ENCODE data around the gene DDOST.

DDOST gene

DNA sequence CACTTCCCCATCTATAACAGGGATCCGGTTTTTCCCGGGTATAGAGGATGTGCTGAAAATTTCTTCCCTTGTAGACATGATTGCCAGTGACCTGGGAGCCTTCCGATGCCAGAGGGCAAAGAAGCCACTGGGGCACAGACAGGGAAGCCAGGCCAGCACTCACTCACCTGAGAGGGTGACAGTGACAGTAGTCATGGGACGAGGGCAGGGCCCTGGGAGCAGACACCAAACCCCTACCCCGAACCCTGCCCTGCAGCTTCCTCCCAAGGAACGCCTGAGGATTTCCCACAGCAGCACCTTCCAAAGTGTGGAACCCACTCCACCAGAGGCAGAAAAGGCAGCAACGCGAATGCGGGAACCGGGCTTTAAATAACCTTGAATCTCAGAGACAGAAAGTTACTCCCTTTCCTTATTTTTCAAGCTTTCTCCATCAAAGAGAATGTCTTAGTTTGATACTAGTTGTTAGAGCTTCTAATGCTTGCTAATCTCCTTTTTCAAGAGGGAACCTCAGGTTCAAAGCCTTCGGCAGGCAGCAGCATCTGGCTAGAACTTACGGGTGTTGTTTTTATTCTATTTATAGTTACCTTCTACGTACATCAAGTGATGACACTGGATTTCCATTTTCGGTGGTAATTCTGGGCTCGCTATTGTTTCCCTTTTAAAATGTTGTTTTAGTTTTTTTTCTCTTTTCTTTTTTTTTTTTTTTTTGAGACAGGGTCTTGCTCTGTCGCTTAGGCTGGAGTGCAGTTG lies 2.8 kb downstream of the DDOST start:
- no peak for DNase-seq

- no peak for DNase-seq
Measured at GRCh38 chr1:20657024-20657423, 4.1 kb downstream of the DDOST start.

GRCh38 chr1:20654104-20654690 lies 7.0 kb downstream of the DDOST start:
- no peak for DNase-seq

GRCh38 chr1:20652300-20652699 lies 8.9 kb downstream of the DDOST start:
- DNase-seq, result no peak

- DNase-seq, result no peak
Measured at GRCh38 chr1:20648946-20649345, 12.2 kb downstream of the DDOST start.

DNA sequence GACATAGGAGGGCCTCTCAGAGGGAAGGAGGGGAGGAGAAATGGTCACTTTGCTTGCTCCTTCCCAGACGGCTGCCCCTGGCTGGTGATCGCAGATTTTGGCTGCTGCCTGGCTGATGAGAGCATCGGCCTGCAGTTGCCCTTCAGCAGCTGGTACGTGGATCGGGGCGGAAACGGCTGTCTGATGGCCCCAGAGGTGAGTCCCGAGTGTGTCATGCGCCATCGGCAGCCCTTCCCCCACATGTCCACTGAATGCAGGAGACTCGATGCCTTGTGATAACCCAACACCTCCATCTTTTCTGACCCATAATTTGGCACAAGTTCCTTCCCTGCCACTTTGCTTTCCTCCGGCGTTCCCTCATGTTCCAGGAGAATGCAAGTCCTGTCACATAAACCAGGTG lies 12.7 kb downstream of the DDOST start:
- DNase-seq, result no peak

DNA sequence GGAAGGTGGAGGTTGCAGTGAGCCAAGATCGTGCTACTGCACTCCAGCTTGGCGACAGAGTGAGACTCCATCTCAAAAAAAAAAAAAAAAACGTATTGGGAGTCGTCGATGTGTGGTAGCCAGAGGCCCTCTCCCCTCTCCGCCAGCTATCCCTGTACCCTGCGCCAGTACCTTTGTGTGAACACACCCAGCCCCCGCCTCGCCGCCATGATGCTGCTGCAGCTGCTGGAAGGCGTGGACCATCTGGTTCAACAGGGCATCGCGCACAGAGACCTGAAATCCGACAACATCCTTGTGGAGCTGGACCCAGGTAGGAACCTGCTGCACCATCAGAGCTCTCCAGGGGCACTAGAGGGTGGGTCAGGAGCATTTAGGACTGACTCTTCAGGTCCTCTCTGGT lies 15.8 kb downstream of the DDOST start:
- no peak for DNase-seq

DNA sequence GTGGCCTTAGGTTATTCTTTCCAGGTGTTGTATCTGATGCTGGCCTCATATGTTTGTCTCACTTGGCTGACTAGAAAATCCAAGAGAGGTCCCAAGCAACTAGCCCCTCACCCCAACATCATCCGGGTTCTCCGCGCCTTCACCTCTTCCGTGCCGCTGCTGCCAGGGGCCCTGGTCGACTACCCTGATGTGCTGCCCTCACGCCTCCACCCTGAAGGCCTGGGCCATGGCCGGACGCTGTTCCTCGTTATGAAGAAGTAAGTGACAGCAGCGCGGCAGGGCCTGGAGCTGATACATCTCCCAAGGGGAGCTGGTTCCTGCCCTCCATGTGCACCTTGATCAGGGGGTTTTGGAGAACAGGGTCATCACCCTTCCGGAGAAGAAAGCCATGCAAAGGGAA lies 16.8 kb downstream of the DDOST start:
- DNase-seq, result no peak

GRCh38 chr1:20643080-20643479 lies 18.1 kb downstream of the DDOST start:
- no peak for DNase-seq

- no peak for DNase-seq
Measured at GRCh38 chr1:20641975-20642374, 19.2 kb downstream of the DDOST start.

DNA sequence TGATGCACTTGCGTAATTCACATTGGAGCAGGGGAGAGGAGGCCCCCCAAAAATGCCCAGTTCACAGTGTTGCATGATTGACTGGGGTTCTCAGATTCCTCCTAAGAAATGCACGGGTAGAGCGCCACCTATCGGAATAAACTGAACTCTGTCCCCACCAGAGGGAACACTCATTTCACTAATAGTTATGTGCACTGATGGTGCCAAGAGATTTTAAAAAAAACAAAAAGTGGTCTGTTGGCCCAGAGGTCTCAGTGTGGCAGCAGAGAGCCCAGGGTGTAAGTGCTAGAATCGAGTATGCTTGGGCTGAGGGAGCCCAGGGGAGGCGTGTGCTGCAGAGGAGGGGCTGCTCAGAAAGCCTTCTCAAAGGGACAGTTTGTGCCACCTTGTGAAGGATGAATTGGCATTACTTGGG lies 21.0 kb downstream of the DDOST start:
- DNase-seq, result peak; percentile 31

DNA sequence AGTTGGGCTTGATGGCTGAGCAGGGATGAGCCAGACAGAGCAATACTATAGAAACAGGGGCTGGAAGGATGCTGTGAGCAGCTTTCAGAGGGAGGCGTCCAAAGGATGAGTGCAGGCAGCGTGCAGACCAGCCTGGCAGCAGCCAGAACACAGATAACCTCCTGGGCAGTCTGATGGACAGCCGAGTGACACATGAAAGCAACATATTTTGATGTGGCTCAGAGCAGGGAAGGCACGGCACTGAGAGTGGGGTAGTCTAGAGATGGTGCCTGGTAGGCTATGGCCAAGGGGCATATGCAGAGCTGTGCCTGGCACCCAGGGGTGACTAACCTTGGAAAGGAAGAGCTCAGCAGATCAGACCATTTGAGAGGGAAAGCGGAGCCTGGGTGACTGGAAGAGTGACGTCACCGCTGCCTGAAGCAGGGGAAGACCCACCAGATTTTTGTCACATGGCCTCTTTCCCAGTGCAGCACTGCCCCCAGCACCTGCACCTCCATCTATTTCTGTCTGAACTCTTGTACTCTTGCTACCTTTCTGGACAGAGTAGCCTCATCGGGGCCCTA lies 24.3 kb downstream of the DDOST start:
- DNase-seq, result no peak

DNA sequence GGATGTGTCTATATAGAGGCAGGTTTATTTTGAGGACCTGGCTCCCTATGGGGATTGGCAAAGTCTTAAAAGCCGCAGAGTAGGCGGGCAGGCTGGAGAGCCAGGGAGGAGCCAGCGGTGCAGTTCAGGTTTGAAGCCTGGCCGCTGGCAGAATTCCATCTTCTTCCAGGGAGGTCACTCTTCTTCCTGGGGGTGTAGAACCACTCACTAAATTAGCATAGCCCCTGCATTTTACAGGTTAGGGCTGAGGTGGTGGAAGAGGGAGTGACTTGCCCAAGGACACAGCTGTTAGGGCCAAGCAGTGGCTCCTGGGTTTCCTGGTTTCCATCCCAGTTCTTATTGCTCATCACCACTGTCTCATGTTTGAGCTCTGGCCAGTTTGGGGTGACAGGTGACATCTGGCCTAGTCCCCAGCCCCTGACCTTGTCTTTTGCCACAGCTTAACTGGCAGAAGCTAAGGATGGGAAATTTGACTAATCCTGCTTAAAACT lies 26.5 kb downstream of the DDOST start:
- DNase-seq, result no peak

DNA sequence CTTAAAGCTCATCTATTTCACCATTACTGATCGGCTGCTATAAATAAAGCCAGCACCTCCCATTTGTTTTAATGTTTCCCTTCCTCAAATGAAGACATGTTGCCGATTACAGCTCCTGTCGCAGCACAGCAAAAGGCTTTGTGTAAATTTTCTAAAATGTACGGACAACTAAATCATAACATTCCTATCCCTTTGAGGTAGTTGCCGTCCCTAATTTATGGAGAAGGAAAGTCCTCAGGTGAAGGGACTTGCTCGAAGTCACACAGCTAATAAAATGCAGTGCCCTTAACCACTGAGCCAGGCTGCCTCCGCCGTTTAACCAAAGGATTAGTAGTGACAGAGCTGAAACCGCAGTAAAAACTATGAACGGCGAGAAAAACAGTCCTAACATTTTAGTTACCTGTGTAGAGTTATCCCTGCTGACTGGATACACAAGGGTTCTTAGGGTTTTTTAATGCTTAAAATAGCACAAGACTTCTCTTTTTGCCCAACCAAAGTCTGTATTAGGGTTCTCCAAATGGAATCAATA lies 27.0 kb downstream of the DDOST start:
- no peak for DNase-seq

DNA sequence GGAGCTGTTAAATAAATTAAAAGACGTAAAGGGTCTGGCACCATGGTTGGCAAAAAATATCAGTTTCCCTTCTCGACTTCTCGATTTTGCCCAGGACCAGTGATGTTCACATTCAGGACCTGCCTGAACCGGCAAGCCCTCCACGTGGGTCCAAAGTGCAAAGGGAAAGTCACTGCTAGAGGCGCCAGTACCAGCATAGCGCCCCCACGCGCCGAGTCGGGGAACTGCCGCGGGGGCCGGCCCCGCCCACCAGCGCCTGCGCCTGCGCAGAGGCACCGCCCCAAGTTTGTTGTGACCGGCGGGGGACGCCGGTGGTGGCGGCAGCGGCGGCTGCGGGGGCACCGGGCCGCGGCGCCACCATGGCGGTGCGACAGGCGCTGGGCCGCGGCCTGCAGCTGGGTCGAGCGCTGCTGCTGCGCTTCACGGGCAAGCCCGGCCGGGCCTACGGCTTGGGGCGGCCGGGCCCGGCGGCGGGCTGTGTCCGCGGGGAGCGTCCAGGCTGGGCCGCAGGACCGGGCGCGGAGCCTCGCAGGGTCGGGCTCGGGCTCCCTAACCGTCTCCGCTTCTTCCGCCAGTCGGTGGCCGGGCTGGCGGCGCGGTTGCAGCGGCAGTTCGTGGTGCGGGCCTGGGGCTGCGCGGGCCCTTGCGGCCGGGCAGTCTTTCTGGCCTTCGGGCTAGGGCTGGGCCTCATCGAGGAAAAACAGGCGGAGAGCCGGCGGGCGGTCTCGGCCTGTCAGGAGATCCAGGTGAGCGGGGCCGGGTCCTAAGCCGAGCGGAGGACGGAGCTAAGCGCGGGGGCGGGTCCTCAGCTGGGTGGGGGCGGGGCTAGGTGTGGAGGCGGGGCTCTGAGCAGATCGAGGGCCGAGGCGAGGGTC lies 27.7 kb downstream of the DDOST start, which contains the start of gene PINK1:
Gene PINK1, plus strand, starts transcription at position 269 of the 875 bp plus-strand sequence. Its CDS starts 91 bp downstream, at position 360.
- peak; percentile 33 for DNase-seq

DNA sequence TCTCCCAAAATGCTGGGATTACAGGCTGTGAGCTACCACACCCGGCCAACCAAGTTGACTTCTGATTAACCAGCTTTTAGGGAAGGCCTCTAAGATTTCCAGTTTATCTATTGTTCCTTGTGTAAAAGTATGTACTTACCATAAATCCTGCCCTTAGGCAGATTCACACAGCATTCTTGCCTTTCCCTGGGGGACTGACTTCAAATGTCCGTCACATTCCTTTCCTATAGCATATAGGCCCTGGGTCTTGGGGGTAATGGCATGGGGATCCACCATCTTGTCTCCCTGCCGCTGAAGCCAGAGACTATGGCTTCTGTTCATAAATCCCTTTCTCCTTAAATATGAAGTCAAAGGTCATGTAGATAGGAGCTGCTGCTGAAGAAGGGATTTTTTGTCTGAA lies 28.8 kb downstream of the DDOST start:
- DNase-seq, result no peak

GRCh38 chr1:20630729-20631128 lies 30.4 kb downstream of the DDOST start:
- no peak for DNase-seq

DNA sequence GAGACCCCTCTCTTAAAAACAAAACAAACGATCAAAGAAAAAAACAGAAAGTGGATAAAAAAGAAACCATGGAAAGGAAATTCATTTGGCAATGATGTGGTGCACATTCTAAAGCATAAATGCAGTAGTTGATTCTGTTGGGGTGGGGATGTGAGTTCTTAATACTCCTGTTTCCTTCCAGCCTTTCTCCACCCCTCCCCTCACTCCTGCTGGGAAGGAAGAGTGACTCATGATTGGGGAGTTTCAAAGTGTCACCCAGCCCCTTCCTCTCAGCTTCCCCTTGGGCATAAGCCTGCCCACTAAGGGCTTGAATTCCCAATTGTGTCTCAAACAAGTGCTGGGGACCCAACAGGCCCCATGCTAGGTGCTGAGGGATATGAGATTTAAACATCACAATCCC lies 34.6 kb downstream of the DDOST start:
- no peak for DNase-seq

DNA sequence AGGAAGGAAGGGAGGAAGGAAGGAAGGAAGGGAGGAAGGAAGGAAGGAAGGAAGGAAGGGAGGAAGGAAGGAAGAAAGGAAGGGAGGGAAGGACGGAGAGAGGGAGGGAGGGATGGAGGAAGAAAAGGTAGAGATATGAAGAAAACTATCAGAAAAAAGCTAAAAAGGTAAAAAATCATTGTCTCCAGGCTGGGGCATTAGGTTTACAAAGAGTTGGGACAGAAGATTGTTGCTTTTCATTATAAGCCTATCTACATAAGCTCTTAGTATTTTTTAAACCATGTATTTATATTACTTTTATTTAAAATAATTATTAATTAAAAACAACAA lies 35.1 kb downstream of the DDOST start:
- DNase-seq, result no peak

DNA sequence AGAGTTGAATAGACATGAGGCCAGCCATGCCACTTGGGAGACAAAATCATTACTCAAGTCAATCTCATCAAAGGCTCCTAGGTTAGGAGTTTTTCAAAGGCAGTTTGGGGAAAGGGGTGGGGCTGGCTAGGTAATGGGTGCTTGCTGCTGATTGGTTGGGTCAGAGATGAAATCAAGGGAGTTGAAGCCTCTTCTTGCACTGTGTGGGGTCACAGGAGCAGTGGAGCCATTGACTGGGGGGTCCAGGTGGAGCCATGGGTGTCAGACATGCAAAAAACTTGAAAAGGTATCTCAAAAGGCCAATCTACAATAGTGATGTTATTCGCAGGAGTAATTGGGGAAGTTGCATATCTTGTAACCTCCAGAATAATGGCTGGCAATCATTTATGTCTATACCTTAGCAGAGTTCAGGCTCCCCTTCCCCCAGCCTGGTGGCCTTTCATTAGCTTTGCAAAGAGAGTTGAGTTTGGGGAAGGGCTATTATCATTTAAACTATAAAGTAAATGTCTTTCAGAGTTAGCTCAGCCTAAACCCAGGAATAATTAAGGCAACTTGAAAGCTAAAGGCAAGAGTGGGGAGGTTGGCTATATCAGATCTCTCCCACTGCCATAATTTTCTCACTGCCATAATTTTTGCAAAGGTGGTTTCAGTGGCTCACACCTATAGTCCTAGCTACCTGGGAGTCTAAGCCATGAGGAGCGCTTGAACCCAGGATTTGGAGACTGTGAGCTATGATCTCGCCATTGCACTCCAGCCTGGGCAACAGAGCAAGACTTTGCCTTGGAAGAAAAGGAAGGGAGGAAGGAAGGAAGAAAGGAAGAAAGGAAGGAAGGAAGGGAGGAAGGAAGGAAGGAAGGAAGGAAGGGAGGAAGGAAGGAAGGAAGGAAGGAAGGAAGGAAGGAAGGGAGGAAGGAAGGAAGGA lies 35.7 kb downstream of the DDOST start:
- no peak for DNase-seq

DNA sequence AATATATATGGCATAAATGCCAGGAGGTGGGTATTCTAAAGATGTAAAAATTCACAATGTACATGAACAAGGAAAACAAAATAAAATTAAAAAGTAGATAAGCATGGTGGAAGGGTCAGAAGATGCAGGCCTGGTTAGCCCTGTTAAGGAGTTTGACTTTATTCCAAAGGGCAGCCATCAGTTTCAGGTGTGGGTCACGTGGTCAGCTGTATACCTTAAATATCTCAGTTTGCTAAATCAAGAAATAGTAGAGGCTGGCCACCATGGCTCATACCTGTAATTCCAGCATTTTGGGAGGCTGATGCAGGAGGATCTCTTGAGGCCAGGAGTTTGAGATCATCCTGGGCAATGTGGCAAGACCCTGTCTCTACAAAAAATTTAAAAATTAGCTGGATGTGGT lies 36.5 kb downstream of the DDOST start:
- DNase-seq, result no peak

- no peak for DNase-seq
Measured at GRCh38 chr1:20621012-20621411, 40.2 kb downstream of the DDOST start.
